ENCODE results near the gene UNC13D. TPM values are rescaled to one million over a fixed set of nuclear protein-coding genes. Genes with fewer than 3 reads are reported as not detected.

UNC13D gene
- total RNA-seq, 3 donors from 2014 or later = 5.6 to 15.5 (median 8.5) TPM

DNA sequence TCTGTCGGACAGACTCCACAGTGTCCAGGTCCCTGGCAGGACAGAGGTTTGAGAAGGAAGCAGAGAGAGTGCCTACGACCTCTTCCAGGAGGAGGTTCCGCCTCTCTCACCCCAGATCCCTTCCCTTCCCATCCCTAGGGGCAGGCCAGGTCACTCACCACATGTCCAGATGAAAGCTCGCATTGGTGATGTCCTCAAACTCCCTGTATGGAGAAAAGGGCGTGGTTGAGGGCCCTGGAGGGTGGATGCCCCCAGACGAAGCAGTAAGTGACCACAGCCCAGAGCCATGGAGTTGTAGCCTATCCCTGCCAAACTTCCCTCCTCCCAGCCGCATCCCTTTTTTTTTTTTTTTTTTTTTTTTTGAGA is 3.4 kb downstream of the UNC13D start:
- Histone ChIP-seq H3K4me1 (peaks cover 5 to 11% of the 10 kb centered on the region in 2 donors), H3K27me3 (no peaks in the 10 kb centered on the region), H3K9me3 (no peaks in the 10 kb centered on the region), H3K36me3 (no peaks in the 10 kb centered on the region), H3K4me3 (no peak overlapping the region), H3K27ac (no peak overlapping the region)
- no peak for TF ChIP-seq POLR2A (IDR thresholded peaks at IDR 0.05)
- no peak for TF ChIP-seq POLR2AphosphoS5 (IDR thresholded peaks at IDR 0.05)
- DNase-seq (ENCODE audit: low spot score in 2 of 2) = no peak
- intact Hi-C loops (cut with DNase I; ENCODE audit: low total_unique reads) = loop anchor here (10.0 kb wide), 1 partner anchor 56 kb away; the partner anchor contains the start of gene UNK

GRCh38 chr17:75839942-75840798 is 4.0 kb downstream of the UNC13D start:
- Histone ChIP-seq H3K4me3 (no peak overlapping the region), H3K4me1 (peaks cover 5% of the 10 kb centered on the region in 2 donors), H3K36me3 (no peaks in the 10 kb centered on the region), H3K9me3 (no peaks in the 10 kb centered on the region), H3K27ac (no peak overlapping the region), H3K27me3 (no peaks in the 10 kb centered on the region)
- intact Hi-C loops (cut with DNase I; ENCODE audit: low total_unique reads) = loop anchor here (10.0 kb wide), 1 partner anchor 55 kb away; the partner anchor contains the start of gene UNK
- no peak for DNase-seq (ENCODE audit: low spot score in 2 of 2)
- TF ChIP-seq POLR2AphosphoS5 (IDR thresholded peaks at IDR 0.05) = no peak
- TF ChIP-seq, protein P1, sequence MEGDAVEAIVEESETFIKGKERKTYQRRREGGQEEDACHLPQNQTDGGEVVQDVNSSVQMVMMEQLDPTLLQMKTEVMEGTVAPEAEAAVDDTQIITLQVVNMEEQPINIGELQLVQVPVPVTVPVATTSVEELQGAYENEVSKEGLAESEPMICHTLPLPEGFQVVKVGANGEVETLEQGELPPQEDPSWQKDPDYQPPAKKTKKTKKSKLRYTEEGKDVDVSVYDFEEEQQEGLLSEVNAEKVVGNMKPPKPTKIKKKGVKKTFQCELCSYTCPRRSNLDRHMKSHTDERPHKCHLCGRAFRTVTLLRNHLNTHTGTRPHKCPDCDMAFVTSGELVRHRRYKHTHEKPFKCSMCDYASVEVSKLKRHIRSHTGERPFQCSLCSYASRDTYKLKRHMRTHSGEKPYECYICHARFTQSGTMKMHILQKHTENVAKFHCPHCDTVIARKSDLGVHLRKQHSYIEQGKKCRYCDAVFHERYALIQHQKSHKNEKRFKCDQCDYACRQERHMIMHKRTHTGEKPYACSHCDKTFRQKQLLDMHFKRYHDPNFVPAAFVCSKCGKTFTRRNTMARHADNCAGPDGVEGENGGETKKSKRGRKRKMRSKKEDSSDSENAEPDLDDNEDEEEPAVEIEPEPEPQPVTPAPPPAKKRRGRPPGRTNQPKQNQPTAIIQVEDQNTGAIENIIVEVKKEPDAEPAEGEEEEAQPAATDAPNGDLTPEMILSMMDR (IDR thresholded peaks at IDR 0.05) = no peak
- TF ChIP-seq POLR2A (IDR thresholded peaks at IDR 0.05) = no peak

DNA sequence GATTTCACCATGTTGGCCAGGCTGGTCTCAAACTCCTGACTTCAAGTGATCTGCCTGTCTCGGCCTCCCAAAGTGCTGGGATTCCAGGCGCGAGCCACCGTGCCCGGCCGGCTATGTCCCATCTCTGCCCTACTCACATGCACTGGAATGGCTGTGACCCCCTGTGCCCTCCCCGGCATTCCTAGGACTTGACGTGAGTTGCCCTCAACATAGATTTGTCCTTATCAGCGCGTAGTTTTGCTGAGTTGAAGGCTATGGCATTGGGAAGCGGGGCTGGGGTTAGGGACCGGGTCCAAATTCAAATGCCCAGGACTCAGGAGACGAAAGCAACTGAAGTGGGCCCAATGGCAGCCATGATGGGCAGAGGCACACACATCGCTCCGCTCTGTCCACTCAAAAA is 5.8 kb downstream of the UNC13D start:
- H3K9me3 ChIP-seq = no peaks in the 10 kb centered on the region
- TF ChIP-seq, protein P1 (IDR thresholded peaks at IDR 0.05) = no peak
- no peak for TF ChIP-seq POLR2A (IDR thresholded peaks at IDR 0.05)
- TF ChIP-seq POLR2AphosphoS5 (IDR thresholded peaks at IDR 0.05) = no peak
- H3K27me3 ChIP-seq = no peaks in the 10 kb centered on the region
- intact Hi-C loops (cut with DNase I; ENCODE audit: low total_unique reads) = loop anchor here (1.0 kb wide), 1 partner anchor 17 kb away; no protein-coding TSS in a partner anchor
- no peaks in the 10 kb centered on the region for H3K4me1 ChIP-seq
- H3K27ac ChIP-seq = no peak overlapping the region
- no peak overlapping the region for H3K4me3 ChIP-seq
- no peaks in the 10 kb centered on the region for H3K36me3 ChIP-seq
- no peak for DNase-seq (ENCODE audit: low spot score in 2 of 2)

- Histone ChIP-seq H3K27me3 (no peaks in the 10 kb centered on the region), H3K4me1 (no peaks in the 10 kb centered on the region), H3K4me3 (no peak overlapping the region), H3K27ac (no peak overlapping the region), H3K36me3 (no peaks in the 10 kb centered on the region), H3K9me3 (no peaks in the 10 kb centered on the region)
- TF ChIP-seq POLR2AphosphoS5 (IDR thresholded peaks at IDR 0.05) (no peak), POLR2A (IDR thresholded peaks at IDR 0.05) (no peak)
- TF ChIP-seq, protein P1 (IDR thresholded peaks at IDR 0.05) = no peak
- intact Hi-C loops (cut with DNase I; ENCODE audit: low total_unique reads) = loop anchor here (1.0 kb wide), 1 partner anchor 17 kb away; no protein-coding TSS in a partner anchor
- no peak for DNase-seq (ENCODE audit: low spot score in 2 of 2)
Measured at GRCh38 chr17:75837899-75838298, 6.3 kb downstream of the UNC13D start.

GRCh38 chr17:75836605-75837004 is 7.6 kb downstream of the UNC13D start:
- H3K27me3 ChIP-seq = no peaks in the 10 kb centered on the region
- no peak for TF ChIP-seq POLR2A (IDR thresholded peaks at IDR 0.05)
- TF ChIP-seq, protein P1 (IDR thresholded peaks at IDR 0.05) = no peak
- no peak for TF ChIP-seq POLR2AphosphoS5 (IDR thresholded peaks at IDR 0.05)
- H3K36me3 ChIP-seq = no peaks in the 10 kb centered on the region
- no peaks in the 10 kb centered on the region for H3K4me1 ChIP-seq
- DNase-seq (ENCODE audit: low spot score in 2 of 2) = no peak
- no peaks in the 10 kb centered on the region for H3K9me3 ChIP-seq
- intact Hi-C loops (cut with DNase I; ENCODE audit: low total_unique reads) = no loop called here
- H3K27ac ChIP-seq = no peak overlapping the region
- no peak overlapping the region for H3K4me3 ChIP-seq
